GM18870 (cell line): ENCODE data around the gene IL36B.

Experiments
- ATAC-seq: cut with Tn5 transposase; IDR thresholded peaks from one replicate; pipeline ENCODE4 v1.9.1; 2021; ENCODE audit warnings: moderate library complexity; ENCODE audit not compliant: unreplicated experiment

Gene IL36B

GRCh38 chr2:113012436-113013335 is 40.0 kb downstream of the IL36B start:
- no peak for ATAC-seq

- no peak for ATAC-seq
These were observed 41.6 kb downstream of the IL36B start for GRCh38 chr2:113011108-113011507.

GRCh38 chr2:113010088-113010487 is 42.6 kb downstream of the IL36B start:
- no peak for ATAC-seq

GRCh38 chr2:113009622-113010021 is 43.0 kb downstream of the IL36B start:
- ATAC-seq: no peak

GRCh38 chr2:113007250-113007649 is 45.4 kb downstream of the IL36B start:
- ATAC-seq: no peak

- no peak for ATAC-seq
These were observed 47.6 kb downstream of the IL36B start, which contains the start of gene IL36A for GRCh38 chr2:113005030-113005509. Gene IL36A (plus strand): TSS chr2:113005459. CDS start chr2:113005872, 413 bp downstream.

GRCh38 chr2:113002677-113003076 is 50.0 kb downstream of the IL36B start:
- ATAC-seq: no peak

- ATAC-seq: no peak
These were observed 52.2 kb downstream of the IL36B start for GRCh38 chr2:113000436-113000835.

GRCh38 chr2:112997151-112997550 is 55.5 kb downstream of the IL36B start:
- no peak for ATAC-seq

- no peak for ATAC-seq
These were observed 56.0 kb downstream of the IL36B start for GRCh38 chr2:112996635-112997034.

- ATAC-seq: no peak
These were observed 57.2 kb downstream of the IL36B start for GRCh38 chr2:112995346-112995920.

GRCh38 chr2:112994648-112995047 is 58.0 kb downstream of the IL36B start:
- no peak for ATAC-seq

GRCh38 chr2:112993831-112994230 is 58.8 kb downstream of the IL36B start:
- no peak for ATAC-seq

GRCh38 chr2:112989611-112990010 is 63.1 kb downstream of the IL36B start:
- no peak for ATAC-seq

GRCh38 chr2:112985090-112985489 is 67.6 kb downstream of the IL36B start:
- ATAC-seq: no peak

GRCh38 chr2:112980537-112980936 is 72.1 kb downstream of the IL36B start:
- ATAC-seq: no peak

- ATAC-seq: no peak
These were observed 72.9 kb downstream of the IL36B start for GRCh38 chr2:112979731-112980130.

- ATAC-seq: no peak
These were observed 75.1 kb downstream of the IL36B start, which contains the start of gene IL36G for GRCh38 chr2:112977559-112978056. Gene IL36G (plus strand): TSS chr2:112978006. CDS start chr2:112978639, 633 bp downstream.
